Subcutaneous adipose tissue (tissue), 4 donors: ENCODE results near the gene FRMD4A. TPM values are rescaled to one million over a fixed set of nuclear protein-coding genes. Genes with fewer than 3 reads are reported as not detected.

Experiments used
- CTCF ChIP-seq: fragments of 450-650 bp; IDR thresholded peaks from one replicate; pipeline ENCODE4 v1.5.1; 2016; ENCODE audit warnings: low read depth, mild to moderate bottlenecking, control low read depth, antibody characterized with exemption, moderate library complexity
- total RNA-seq, 4 donors: library from RNA; depleted of rRNA; stranded (reverse); fragments of >200 nt; gene quantifications; one replicate each; pipeline ENCODE4 v1.1.0, GENCODE V29; 2016

FRMD4A gene
- total RNA-seq, 4 donors from 2014 or later = 70.0 to 206 (median 81.4) TPM

DNA sequence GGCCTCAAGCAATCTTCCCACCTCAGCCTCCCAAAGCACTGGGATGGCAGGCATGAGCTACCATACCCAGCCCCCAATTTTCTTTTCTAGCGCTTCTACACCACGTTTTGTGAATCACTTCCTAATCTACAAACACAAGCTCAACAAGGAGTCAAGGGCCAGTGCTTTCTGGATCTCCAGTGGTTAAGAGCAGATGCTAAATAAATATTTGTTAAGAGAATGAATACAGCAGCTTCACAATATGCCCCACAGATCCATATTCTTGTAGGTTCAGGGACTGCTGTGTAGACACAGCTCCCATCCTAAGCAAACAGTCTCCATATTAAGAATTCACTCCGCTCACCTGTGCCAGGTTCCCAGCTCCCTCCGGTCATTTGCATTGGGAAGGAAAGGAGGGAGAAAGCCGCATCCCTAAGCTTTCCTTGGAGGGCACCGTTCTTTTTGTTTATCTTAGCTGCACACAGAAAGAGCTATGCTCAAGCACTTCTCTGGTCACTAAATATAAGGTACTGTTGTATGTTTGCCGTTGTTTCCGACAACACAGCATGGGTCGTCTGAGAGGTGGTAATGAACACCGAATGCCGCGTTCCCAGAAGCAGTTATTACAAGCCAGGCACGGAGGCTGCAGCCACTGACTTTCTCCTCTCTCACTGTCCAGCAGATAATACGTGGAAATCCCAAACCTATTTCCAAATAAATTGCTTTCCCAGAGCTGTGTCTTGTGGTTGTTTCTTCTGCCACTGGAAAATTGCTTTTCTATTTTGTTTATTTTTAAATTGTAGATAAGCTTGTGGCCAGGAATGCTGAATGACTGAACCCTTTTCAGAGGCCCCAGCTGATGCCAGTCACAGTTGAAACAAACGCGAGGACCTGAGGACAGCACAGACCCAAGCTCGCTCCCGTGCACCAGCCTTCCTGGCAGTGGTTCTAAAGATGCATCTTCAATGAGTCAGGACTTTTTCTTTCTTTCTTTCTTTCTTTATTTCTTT is 526.9 kb downstream of the FRMD4A start:
- TF ChIP-seq CTCF = no peak

DNA sequence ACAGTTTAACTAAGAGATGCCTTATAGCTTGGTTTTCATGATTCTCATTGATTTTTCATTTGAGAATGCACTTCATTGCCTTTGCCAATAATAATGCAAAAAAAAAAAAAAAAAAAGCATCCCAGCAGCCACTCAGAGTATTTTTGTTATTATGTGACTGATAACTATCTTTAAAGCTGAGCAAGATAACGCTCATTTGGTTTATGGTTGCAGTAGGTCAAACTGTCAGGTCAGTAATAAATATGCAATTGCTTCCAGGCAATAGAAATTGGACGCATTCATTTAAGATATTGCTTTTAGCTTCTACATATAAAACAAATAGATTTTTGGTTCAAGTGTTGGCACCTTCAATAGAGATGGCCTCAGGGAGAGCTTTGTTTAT is 528.8 kb downstream of the FRMD4A start:
- TF ChIP-seq CTCF = no peak

- no peak for TF ChIP-seq CTCF
Measured at GRCh38 chr10:13801156-13801906, 529.4 kb downstream of the FRMD4A start.

DNA sequence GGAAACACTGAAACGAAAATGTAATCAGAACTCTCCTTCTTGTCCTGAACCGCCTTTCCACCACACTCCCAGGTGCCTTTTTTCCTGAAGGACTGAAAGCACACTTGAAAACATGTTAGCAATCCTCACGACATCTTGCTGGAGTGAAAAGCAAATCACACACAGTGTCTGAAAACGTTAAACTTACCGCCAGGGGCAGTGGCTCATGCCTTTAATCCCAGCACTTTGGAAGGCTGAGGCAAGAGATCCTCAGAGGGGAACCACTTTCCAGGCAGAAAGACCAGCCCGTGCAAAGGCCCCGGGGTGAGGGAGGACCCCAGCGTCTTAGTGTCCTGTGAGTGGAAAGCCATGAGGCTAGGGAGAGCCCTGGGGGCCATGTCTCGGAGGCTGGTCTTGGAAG is 533.6 kb downstream of the FRMD4A start:
- TF ChIP-seq CTCF = no peak

DNA sequence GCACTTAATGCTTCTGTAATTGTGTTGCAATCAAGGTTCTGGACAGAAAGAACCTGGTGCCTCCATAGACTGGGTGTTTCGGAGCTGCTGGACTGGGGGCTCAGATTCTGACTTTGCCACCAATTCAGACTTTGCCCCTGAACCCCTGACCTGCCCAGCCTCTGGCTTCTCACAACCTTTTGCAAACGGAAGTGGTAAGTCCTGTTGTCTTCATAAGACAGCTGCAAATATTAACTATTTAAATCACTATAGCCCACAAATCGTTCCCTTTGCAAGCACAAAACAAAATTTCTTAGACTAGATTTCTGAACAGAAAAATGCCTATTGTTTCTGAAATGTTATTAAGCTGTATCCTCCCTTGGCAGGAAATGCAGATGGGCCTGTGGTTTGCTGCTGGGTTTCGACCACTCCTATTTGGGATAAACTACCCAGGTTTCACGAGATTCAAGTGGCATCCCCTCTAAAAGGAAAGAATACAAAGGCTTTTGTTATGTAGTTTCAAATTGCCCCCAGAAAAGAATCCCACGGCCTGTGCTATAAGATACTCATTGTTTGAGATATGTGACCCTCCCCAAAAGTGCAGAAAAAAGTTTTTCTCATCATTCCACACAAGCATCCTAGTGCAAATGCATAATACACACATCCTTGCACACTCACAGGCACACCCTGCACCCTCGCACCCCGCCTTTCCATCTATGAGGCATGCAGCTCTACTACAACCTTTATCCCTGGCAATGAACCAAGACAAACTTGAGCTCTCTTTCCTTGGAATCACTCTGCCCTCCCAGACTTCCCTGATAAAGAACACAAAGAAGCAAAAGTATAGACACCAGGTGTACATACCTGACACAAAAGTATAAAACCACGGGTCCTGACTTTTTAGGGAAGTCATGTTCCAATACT is 534.8 kb downstream of the FRMD4A start:
- no peak for TF ChIP-seq CTCF

- no peak for TF ChIP-seq CTCF
Measured at GRCh38 chr10:13794992-13795612, 535.6 kb downstream of the FRMD4A start.
